Heart left ventricle (tissue), 16 donors: Measurements from ENCODE around the gene COX5B. TPM values are rescaled to one million over a fixed set of nuclear protein-coding genes. Genes with fewer than 3 reads are reported as not detected.
A peak's percentile ranks its signal among the peaks of the same experiment; 100 is the strongest.

ENCODE experiments used
- ATAC-seq, 4 donors: fragments of 200-7000 bp; cut with Tn5 transposase; one replicate each; pipeline ENCODE4 v1.9.1; 2020 to 2022; ENCODE audit warnings: moderate library complexity in 4 of 4, mild to moderate bottlenecking in 3 of 4, moderate number of reproducible peaks in 1 of 4
- DNase-seq, 5 donors: peaks; one replicate each; pipeline ENCODE4 v3.0.0-alpha.2; 2020
- H3K27ac ChIP-seq, 12 donors: fragments of 200-600 bp; sonication (generic) in 4 of 12; one replicate each; pipeline versions ENCODE4 v1.5.0 to v1.8.0; 2016 to 2022; ENCODE audit warnings: mild to moderate bottlenecking in 2 of 12
- H3K27me3 ChIP-seq, 9 donors: fragments of 200-600 bp; sonication (generic) in 2 of 9; one replicate each; pipeline versions ENCODE4 v1.5.1 to v1.8.0; 2016 to 2022; ENCODE audit warnings: mild to moderate bottlenecking in 3 of 9
- H3K36me3 ChIP-seq, 9 donors: fragments of 200-600 bp; sonication (generic) in 2 of 9; one replicate each; pipeline versions ENCODE4 v1.5.0 to v1.8.0; 2018 to 2022; ENCODE audit warnings: mild to moderate bottlenecking in 2 of 9
- H3K4me1 ChIP-seq, 12 donors: fragments of 200-600 bp; sonication (generic) in 4 of 12; one replicate each; pipeline versions ENCODE4 v1.5.0 to v1.8.0; 2016 to 2022; ENCODE audit warnings: mild to moderate bottlenecking in 3 of 12
- H3K4me3 ChIP-seq, 12 donors: fragments of 200-600 bp; sonication (generic) in 4 of 12; one replicate each; pipeline versions ENCODE4 v1.5.0 to v1.8.0; 2017 to 2022; ENCODE audit warnings: mild to moderate bottlenecking in 9 of 12, moderate library complexity in 4 of 12
- H3K9me3 ChIP-seq, 12 donors: fragments of 200-600 bp; sonication (generic) in 4 of 12; one replicate each; pipeline versions ENCODE4 v1.5.0 to v1.8.0; 2016 to 2022; ENCODE audit warnings: mild to moderate bottlenecking in 1 of 12
- POLR2A ChIP-seq, 2 donors: fragments of 450-650 bp; IDR thresholded peaks; one replicate each; pipeline ENCODE4 v1.6.1; 2017; ENCODE audit warnings: antibody characterized with exemption in 2 of 2, mild to moderate bottlenecking in 2 of 2, moderate library complexity in 2 of 2
- WGBS, 4 donors: extraction: QIAGEN DNeasy Blood & Tissue Kit in 2 of 4; methylation state at CpG; one replicate each; pipeline versions ENCODE4 v1.1.5 to v1.1.7; 2013 to 2018; 5-methylcytosine and 5-hydroxymethylcytosine counted together
- intact Hi-C, 10 donors: fragments of 100-400 bp; cut with DNase I; formaldehyde crosslinking; loops; one replicate each; pipeline versions ENCODE4 v1.11.1 to v1.14.2; 2022
- polyA plus RNA-seq, 2 donors: library from polyadenylated mRNA; stranded (reverse); fragments of 200-250 nt; gene quantifications; one replicate each; pipeline ENCODE4 v1.2.3, GENCODE V29; 2013
- total RNA-seq, 9 donors: library from RNA; depleted of rRNA in 2 of 9; stranded (reverse); fragments of >200 nt in 2 of 9; fragmentation: NEBNext Ultra II Directional in 3 of 9; extraction: Animal tissue kit (Norgen Biotek cat#: 25700) in 3 of 9; gene quantifications; one replicate each; pipeline versions ENCODE4 v1.1.0 to v1.2.4, GENCODE V29; 2016 to 2023
- TF ChIP-seq, protein P1 (sequence below), 12 donors: fragments of 200-600 bp; sonication (generic) in 4 of 12; IDR thresholded peaks; one replicate each; pipeline versions ENCODE4 v1.5.0 to v1.8.0; 2018 to 2022; ENCODE audit warnings: antibody characterized with exemption in 12 of 12, mild to moderate bottlenecking in 5 of 12
- donor health status: ischemic (EF 13 %, LVEDD 7.1; RV severe dilation, severe dysfunction).
- donor health status: healthy with polysubstance abuse.
- donor health status: DM: no; HTN: yes; CAD: no.
- donor health status: DM: no; HTN: no; CAD: no.
- donor health status: ischemic (EF 25% LVEDD 6.9; RV normal size, moderate dysfunction).
- donor health status: ischemic (EF 25% LVEDD 5.7; RV mildly dilated, moderate dysfunction).
- donor health status: healthy.
- donor health status: DM: yes; HTN: yes; CAD: no.
- donor health status: ischemic (EF 35%, LVEDD 5.7; RV mildly dilated, moderate dysfunction).
- donor health status: nonischemic (EF 11% LVEDD 7.7; RV severe dilation, severe dysfunction).
- donor health status: DM: yes; HTN: yes; CAD: no.
- donor health status: PGD.
- donor health status: ischemic (EF 29% LVEDD 5.4; RV normal size, mild dysfunction).
- donor health status: nonischemic (EF 23%, LVEDD 6.1; RV moderate dilation, normal function).

The COX5B gene
- total and polyA plus RNA-seq, 11 donors = 745 to 4,214 (median 1,226) TPM

DNA sequence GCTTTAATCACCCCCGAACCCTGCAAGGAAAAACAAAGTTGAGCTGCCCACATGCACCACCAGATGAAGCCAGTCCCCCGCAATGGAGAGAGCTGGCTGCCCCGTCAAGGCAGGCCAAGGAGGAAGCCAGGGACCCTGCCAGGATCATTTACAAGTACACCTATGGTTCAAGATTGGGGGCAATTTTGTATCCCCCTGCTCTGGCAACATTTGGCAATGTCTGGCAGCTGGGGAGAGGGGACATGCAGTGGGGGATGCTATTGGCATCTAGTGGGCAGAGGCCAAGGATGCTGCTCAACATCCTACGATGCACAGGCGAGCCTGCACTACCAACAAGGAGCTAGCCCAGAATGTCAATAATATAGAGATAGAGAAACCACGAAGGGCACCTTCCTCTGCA, 16.1 kb downstream of the COX5B start:
- peaks cover 0 to 33% (median 27%) of the 10 kb centered on the region in 9 donors for H3K36me3 ChIP-seq
- ATAC-seq (no peak), DNase-seq (no peak)
- no peaks in the 10 kb centered on the region for H3K27me3 ChIP-seq
- peak overlapping the region in 8 of 12 donors; percentile 88 to 99 (median 96) for H3K27ac ChIP-seq
- H3K4me3 ChIP-seq = peak overlapping the region in 8 of 12 donors; percentile 57 to 85 (median 68)
- no peak for TF ChIP-seq POLR2A (IDR thresholded peaks at IDR 0.05)
- TF ChIP-seq, protein P1, sequence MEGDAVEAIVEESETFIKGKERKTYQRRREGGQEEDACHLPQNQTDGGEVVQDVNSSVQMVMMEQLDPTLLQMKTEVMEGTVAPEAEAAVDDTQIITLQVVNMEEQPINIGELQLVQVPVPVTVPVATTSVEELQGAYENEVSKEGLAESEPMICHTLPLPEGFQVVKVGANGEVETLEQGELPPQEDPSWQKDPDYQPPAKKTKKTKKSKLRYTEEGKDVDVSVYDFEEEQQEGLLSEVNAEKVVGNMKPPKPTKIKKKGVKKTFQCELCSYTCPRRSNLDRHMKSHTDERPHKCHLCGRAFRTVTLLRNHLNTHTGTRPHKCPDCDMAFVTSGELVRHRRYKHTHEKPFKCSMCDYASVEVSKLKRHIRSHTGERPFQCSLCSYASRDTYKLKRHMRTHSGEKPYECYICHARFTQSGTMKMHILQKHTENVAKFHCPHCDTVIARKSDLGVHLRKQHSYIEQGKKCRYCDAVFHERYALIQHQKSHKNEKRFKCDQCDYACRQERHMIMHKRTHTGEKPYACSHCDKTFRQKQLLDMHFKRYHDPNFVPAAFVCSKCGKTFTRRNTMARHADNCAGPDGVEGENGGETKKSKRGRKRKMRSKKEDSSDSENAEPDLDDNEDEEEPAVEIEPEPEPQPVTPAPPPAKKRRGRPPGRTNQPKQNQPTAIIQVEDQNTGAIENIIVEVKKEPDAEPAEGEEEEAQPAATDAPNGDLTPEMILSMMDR (IDR thresholded peaks at IDR 0.05) = no peak
- WGBS, 4 donors = 80 to 87% (median 82%) methylated on average over 6 of the region's 6 CpGs
- intact Hi-C loops = loop anchor here in 3 of 10 donors (1.0 to 2.0 kb wide), 2 partner anchors 15 kb away; partner anchors contain the start of gene COX5B (in 2 of the 3)
- peaks cover 4 to 38% (median 30%) of the 10 kb centered on the region in 12 donors for H3K4me1 ChIP-seq
- H3K9me3 ChIP-seq = no peaks in the 10 kb centered on the region

DNA sequence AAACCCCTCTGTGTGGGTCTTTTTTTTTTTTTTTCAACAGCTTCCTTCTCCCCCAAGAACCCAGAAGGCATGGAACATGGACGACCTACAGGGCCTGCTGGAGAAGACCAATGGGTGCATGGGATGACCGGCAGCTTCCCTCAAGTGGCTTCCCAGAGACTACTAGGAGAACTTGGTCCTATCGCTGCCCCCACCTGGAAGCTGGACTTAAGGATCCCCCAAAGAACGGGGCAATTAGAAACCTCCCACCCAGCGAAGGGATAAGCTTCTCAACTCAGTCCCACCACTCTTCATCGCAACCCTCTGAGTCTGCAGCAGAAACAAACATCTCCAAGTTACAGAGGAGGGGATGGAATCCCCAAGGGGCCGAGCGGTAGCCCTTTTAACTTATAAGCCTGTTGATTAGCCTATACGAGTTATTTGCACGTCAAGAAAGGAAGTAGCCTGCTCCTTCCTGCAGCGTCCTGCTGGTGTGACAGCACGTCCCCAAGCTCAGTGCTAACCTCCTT, 16.6 kb downstream of the COX5B start:
- peaks cover 0 to 28% (median 22%) of the 10 kb centered on the region in 9 donors for H3K36me3 ChIP-seq
- DNase-seq = no peak
- no peak for TF ChIP-seq POLR2A (IDR thresholded peaks at IDR 0.05)
- TF ChIP-seq, protein P1 (IDR thresholded peaks at IDR 0.05) = no peak
- intact Hi-C loops = loop anchor here in 3 of 10 donors (1.0 to 2.0 kb wide), 2 partner anchors 15 to 16 kb away; partner anchors contain the start of gene COX5B (in 2 of the 3)
- WGBS, 4 donors = 25 to 28% (median 27%) methylated on average over 12 of the region's 12 CpGs
- H3K9me3 ChIP-seq = no peaks in the 10 kb centered on the region
- peaks cover 4 to 38% (median 30%) of the 10 kb centered on the region in 12 donors for H3K4me1 ChIP-seq
- ATAC-seq = no peak
- H3K27me3 ChIP-seq = no peaks in the 10 kb centered on the region
- peak overlapping the region; percentile 57 to 98 (median 68) for H3K4me3 ChIP-seq
- peak overlapping the region; percentile 88 to 99 (median 96) for H3K27ac ChIP-seq

DNA sequence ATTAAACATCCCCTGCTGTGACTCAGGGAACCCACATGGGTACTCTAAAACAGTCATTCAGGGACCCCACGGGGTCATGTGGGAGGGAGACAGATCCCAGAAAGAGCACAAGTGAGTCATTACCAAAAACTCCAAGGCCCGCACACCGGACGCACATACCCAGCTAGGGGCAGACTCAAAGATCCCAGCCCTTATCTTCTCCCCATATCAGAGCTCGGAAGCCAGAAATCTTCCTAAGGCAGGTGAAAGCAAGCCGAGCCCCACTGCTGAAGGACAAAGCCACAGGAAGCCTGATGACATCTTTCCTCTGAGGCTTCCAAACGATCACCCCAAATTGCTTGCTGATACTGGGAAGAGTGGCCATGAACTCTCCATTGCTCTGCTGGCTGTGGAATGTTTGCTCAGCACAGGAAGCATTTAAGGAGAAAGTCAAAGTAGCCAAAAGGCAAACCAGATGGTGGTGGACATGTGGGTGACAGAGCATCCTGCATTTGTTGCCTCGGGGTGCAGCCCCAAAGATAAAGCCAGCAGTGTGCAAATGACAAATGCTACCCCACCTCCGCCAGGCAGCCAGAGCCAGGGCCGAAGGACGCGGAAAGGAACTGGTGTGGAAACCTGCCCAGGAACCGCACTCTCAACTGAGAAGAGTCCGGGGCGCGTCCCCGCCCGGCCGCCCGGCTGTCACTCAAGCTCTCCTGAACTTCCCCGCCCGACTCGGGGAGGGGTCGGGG, 17.2 kb downstream of the COX5B start:
- TF ChIP-seq, protein P1 (IDR thresholded peaks at IDR 0.05) = no peak
- TF ChIP-seq POLR2A (IDR thresholded peaks at IDR 0.05) = no peak
- H3K27me3 ChIP-seq = no peaks in the 10 kb centered on the region
- 0 to 1% (median 1%) methylated on average over 19 to 24 of the region's 24 CpGs for WGBS, 4 donors
- DNase-seq (peak; percentile 78 to 88 (median 82)), ATAC-seq (peak; percentile 21 to 54 (median 50))
- H3K36me3 ChIP-seq = peaks cover 0 to 22% (median 16%) of the 10 kb centered on the region in 9 donors
- H3K4me3 ChIP-seq = peak overlapping the region; percentile 57 to 98 (median 68)
- peak overlapping the region; percentile 88 to 99 (median 96) for H3K27ac ChIP-seq
- H3K4me1 ChIP-seq = peaks cover 4 to 38% (median 30%) of the 10 kb centered on the region in 12 donors
- intact Hi-C loops = loop anchor here in 5 of 10 donors (1.0 to 2.0 kb wide), 3 partner anchors 16 to 17 kb away; partner anchors contain the start of gene COX5B (in 4 of the 5)
- H3K9me3 ChIP-seq = no peaks in the 10 kb centered on the region

DNA sequence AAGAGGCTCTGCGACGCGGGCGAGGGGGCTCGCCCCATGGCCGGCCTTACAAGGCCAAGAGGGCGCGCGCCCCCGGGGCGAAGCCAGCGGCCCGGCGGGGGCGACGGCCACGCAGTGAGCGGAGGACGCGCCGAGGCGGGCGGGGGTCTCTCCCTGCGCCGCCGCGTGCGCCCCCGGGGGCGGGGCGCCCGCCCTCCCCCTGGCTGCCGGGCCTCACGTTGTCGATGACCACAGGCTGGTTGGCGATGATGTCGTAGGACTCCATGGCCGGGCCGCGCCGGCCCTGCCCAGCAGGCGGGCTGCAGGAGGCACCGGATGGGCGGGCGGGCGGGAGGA, 17.7 kb downstream of the COX5B start:
- H3K36me3 ChIP-seq = peaks cover 0 to 17% (median 10%) of the 10 kb centered on the region in 9 donors
- no peak for TF ChIP-seq POLR2A (IDR thresholded peaks at IDR 0.05)
- TF ChIP-seq, protein P1 (IDR thresholded peaks at IDR 0.05) = peak in 1 of 12 donors; percentile 14
- no peaks in the 10 kb centered on the region for H3K9me3 ChIP-seq
- 1% methylated on average over 33 to 46 of the region's 46 CpGs; no CpG with 5 or more reads in 1 of the 4 donors for WGBS, 4 donors
- H3K4me3 ChIP-seq = peak overlapping the region; percentile 57 to 98 (median 68)
- ATAC-seq = no peak
- intact Hi-C loops = loop anchor here in 4 of 10 donors (1.0 to 2.0 kb wide), 2 partner anchors 17 kb away; partner anchors contain the start of gene COX5B (in 4 of the 4)
- H3K27me3 ChIP-seq = no peaks in the 10 kb centered on the region
- peaks cover 4 to 38% (median 30%) of the 10 kb centered on the region in 12 donors for H3K4me1 ChIP-seq
- H3K27ac ChIP-seq = peak overlapping the region; percentile 88 to 99 (median 96)
- DNase-seq = no peak
